GM18867 (cell line): ENCODE data around the gene PEMT.
"Not testable (repeated sequence)": the region's sequence is repeated elsewhere in the genome, so short reads cannot be mapped to it uniquely, and the experiment has no call there.

ENCODE experiments used
- ATAC-seq: cut with Tn5 transposase; IDR thresholded peaks from one replicate; pipeline ENCODE4 v1.9.1; 2021; ENCODE audit warnings: mild to moderate bottlenecking, moderate library complexity; ENCODE audit not compliant: unreplicated experiment

The PEMT gene

GRCh38 chr17:17492571-17492970, 98.9 kb downstream of the PEMT start:
- ATAC-seq = no peak

- no peak for ATAC-seq
Measured at GRCh38 chr17:17492085-17492484, 99.4 kb downstream of the PEMT start.

- no peak for ATAC-seq
Measured at GRCh38 chr17:17491546-17491988, 99.9 kb downstream of the PEMT start.

GRCh38 chr17:17491031-17491471, 100.5 kb downstream of the PEMT start:
- ATAC-seq = no peak

GRCh38 chr17:17487998-17488397, 103.5 kb downstream of the PEMT start:
- no peak for ATAC-seq

- not testable (repeated sequence) for ATAC-seq
Measured at GRCh38 chr17:17486416-17486815, 105.1 kb downstream of the PEMT start.

GRCh38 chr17:17485420-17485819, 106.1 kb downstream of the PEMT start:
- ATAC-seq = no peak

GRCh38 chr17:17484451-17484899, 107.0 kb downstream of the PEMT start:
- ATAC-seq = no peak

GRCh38 chr17:17481860-17482259, 109.6 kb downstream of the PEMT start:
- no peak for ATAC-seq

- ATAC-seq = no peak
Measured at GRCh38 chr17:17480593-17481148, 110.8 kb downstream of the PEMT start.

GRCh38 chr17:17479209-17479608, 112.3 kb downstream of the PEMT start:
- no peak for ATAC-seq

- ATAC-seq = peak; percentile 77
Measured at GRCh38 chr17:17476865-17477467, 114.5 kb downstream of the PEMT start, which contains the start of gene MED9. Gene MED9 (plus strand): TSS chr17:17477000. CDS start chr17:17477042, 42 bp downstream.

GRCh38 chr17:17474341-17474740, 117.2 kb downstream of the PEMT start:
- no peak for ATAC-seq

GRCh38 chr17:17472333-17472920, 119.1 kb downstream of the PEMT start:
- no peak for ATAC-seq

- ATAC-seq = no peak
Measured at GRCh38 chr17:17469996-17470395, 121.5 kb downstream of the PEMT start.

- ATAC-seq = no peak
Measured at GRCh38 chr17:17469358-17469757, 122.2 kb downstream of the PEMT start.

GRCh38 chr17:17468217-17469010, 123.1 kb downstream of the PEMT start:
- no peak for ATAC-seq

- no peak for ATAC-seq
Measured at GRCh38 chr17:17467720-17468119, 123.8 kb downstream of the PEMT start.

GRCh38 chr17:17467016-17467415, 124.5 kb downstream of the PEMT start:
- ATAC-seq = no peak

- no peak for ATAC-seq
Measured at GRCh38 chr17:17466511-17466910, 125.0 kb downstream of the PEMT start.

- not testable (repeated sequence) for ATAC-seq
Measured at GRCh38 chr17:17465878-17466277, 125.6 kb downstream of the PEMT start.
